ENCODE data around the gene AP2A1. TPM values are rescaled to one million over a fixed set of nuclear protein-coding genes. Genes with fewer than 3 reads are reported as not detected.

The AP2A1 gene
- polyA plus RNA-seq, 1 experiment, result 59.1 TPM

DNA sequence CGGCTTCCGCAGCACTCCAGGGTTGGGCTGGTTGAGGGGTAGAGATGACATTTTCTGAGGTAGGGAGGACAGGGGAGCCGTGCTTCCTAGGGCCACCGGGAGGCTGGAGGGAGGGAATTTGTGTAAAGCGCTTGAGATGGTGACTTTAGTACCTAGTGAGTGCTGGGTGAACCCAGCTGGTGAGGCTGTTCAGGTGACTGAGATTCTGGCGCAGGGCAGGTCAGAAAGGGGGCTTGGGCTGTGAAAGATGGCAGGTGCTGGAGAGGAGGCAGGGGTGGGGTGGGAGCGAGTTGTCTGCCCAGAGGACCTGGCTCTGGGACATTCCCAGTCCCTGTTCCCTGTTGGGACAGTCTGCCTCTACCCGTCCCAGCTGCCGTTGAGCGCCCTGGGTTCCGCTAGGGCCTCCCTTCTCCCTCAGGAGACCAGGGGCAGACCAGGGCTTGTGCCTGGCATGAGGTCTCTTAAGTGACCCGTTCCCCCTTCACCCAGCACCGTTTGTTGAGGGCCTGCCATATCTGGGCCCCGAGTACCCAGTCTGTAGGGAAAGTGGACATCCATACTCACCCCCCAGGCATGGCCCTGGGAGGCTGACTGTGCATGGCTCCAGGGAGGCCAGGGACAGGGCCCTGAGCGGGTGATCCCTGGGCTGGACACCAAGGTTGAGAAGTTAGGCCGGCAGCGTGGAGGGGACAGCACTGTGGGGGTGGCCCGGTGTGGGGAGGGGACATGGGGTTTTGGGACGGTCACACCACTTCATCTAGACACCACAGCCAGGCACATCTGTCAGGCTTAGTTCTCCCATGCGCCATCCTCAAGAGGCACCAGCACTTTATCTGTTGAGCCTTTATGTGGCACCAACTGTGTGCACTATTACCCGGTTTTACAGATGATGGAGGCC is 89.1 kb downstream of the AP2A1 start:
- DNase-seq (ENCODE audit: low read depth, low spot score), result no peak
- no peaks in the 10 kb centered on the region for H3K27me3 ChIP-seq (ENCODE audit: control insufficient read depth, insufficient read depth, low read length)
- TF ChIP-seq, protein P1, sequence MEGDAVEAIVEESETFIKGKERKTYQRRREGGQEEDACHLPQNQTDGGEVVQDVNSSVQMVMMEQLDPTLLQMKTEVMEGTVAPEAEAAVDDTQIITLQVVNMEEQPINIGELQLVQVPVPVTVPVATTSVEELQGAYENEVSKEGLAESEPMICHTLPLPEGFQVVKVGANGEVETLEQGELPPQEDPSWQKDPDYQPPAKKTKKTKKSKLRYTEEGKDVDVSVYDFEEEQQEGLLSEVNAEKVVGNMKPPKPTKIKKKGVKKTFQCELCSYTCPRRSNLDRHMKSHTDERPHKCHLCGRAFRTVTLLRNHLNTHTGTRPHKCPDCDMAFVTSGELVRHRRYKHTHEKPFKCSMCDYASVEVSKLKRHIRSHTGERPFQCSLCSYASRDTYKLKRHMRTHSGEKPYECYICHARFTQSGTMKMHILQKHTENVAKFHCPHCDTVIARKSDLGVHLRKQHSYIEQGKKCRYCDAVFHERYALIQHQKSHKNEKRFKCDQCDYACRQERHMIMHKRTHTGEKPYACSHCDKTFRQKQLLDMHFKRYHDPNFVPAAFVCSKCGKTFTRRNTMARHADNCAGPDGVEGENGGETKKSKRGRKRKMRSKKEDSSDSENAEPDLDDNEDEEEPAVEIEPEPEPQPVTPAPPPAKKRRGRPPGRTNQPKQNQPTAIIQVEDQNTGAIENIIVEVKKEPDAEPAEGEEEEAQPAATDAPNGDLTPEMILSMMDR (IDR thresholded peaks at IDR 0.05; ENCODE audit: low read depth, low read length), result no peak
- H3K4me3 ChIP-seq (ENCODE audit: low read depth, low read length), result no peak overlapping the region
- POLR2A ChIA-PET, result no interaction called here
- CTCF ChIA-PET, result no interaction called here
- no peaks in the 10 kb centered on the region; the same call in 1 of the 2 replicates for H3K9me3 ChIP-seq (ENCODE audit: control insufficient read depth, insufficient read depth, low read length)
- H3K27ac ChIP-seq (ENCODE audit: low read depth, low read length), result no peak overlapping the region

DNA sequence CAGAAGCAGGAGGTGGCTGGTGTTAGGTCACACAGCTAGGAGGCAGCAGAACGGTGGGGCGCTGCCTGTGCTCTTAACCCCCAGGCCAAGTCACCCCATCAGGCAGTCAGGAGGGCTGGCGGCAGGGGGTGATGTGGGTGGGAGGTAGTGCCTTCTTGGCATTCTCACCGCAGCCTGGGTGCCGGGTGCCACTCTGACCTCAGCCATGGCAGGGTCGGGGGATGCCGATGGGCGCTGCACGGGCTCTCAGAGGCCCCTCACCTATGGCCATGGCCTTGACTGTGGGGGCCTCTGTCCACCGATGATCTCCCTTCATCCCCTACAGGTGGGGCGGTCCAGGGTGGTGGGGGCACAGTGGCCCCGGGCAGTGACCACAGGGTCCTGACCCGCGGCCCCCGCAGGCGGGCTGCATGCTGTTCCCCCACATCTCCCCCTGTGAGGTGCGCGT is 89.8 kb downstream of the AP2A1 start:
- CTCF ChIA-PET, result no interaction called here
- Histone ChIP-seq H3K9me3 (ENCODE audit: control insufficient read depth, insufficient read depth, low read length) (no peaks in the 10 kb centered on the region; the same call in 1 of the 2 replicates), H3K4me3 (ENCODE audit: low read depth, low read length) (no peak overlapping the region), H3K27me3 (ENCODE audit: control insufficient read depth, insufficient read depth, low read length) (no peaks in the 10 kb centered on the region), H3K27ac (ENCODE audit: low read depth, low read length) (no peak overlapping the region)
- DNase-seq (ENCODE audit: low read depth, low spot score), result no peak
- TF ChIP-seq, protein P1 (IDR thresholded peaks at IDR 0.05; ENCODE audit: low read depth, low read length), result no peak
- POLR2A ChIA-PET, result interaction anchor here (2.3 kb wide), 1 partner anchor 13 kb away, joined by 5 read pairs; no protein-coding TSS in a partner anchor

Small RNAs within 50 kb of the gene (small RNA-seq; reads per million reads assigned to genes)
- gene MIR4749 (ENCODE audit: insufficient read length, low read depth) (not detected), gene MIR6799 (ENCODE audit: insufficient read length, low read depth) (2.2 reads per million), gene RNU6-841P (ENCODE audit: insufficient read length, low read depth) (not detected)

Other genes with a start within 250 kb of the AP2A1 start
- 14.7 and 29.4 TPM in 2 replicates for gene RCN3, start 239.0 kb upstream of the AP2A1 start, polyA plus RNA-seq (2011; rRNA removed)
- gene NOSIP, start 186.4 kb upstream of the AP2A1 start, polyA plus RNA-seq (2011; rRNA removed), result 43.9 and 77.5 TPM in 2 replicates
- gene PRRG2, start 185.7 kb upstream of the AP2A1 start, polyA plus RNA-seq (2011; rRNA removed), result 0.31 and 0.35 TPM in 2 replicates
- 0.36 and 0.66 TPM in 2 replicates for gene PRR12, start 175.8 kb upstream of the AP2A1 start, polyA plus RNA-seq (2011; rRNA removed)
- 64.2 and 93.3 TPM in 2 replicates for gene RRAS, start 126.9 kb upstream of the AP2A1 start, polyA plus RNA-seq (2011; rRNA removed)
- 2.5 and 3.5 TPM in 2 replicates for gene SCAF1, start 124.8 kb upstream of the AP2A1 start, polyA plus RNA-seq (2011; rRNA removed)
- gene IRF3, start 101.1 kb upstream of the AP2A1 start, polyA plus RNA-seq (2011; rRNA removed), result 33.5 and 54.9 TPM in 2 replicates
- 8.8 and 10.9 TPM in 2 replicates for gene BCL2L12, start 101.1 kb upstream of the AP2A1 start, polyA plus RNA-seq (2011; rRNA removed)
- 287 and 305 TPM in 2 replicates for gene PRMT1, start 89.7 kb upstream of the AP2A1 start, polyA plus RNA-seq (2011; rRNA removed)
- 0.19 and 0.33 TPM in 2 replicates for gene ADM5, start 77.4 kb upstream of the AP2A1 start, polyA plus RNA-seq (2011; rRNA removed)
- gene CPT1C, start 75.9 kb upstream of the AP2A1 start, polyA plus RNA-seq (2011; rRNA removed), result 20.3 and 24.2 TPM in 2 replicates
- not detected in 2 replicates for gene TSKS, start 3.7 kb upstream of the AP2A1 start, polyA plus RNA-seq (2011; rRNA removed)
- gene FUZ, start 46.3 kb downstream of the AP2A1 start, polyA plus RNA-seq (2011; rRNA removed), result 6.9 and 9.0 TPM in 2 replicates
- 12.6 and 20.3 TPM in 2 replicates for gene MED25, start 51.3 kb downstream of the AP2A1 start, polyA plus RNA-seq (2011; rRNA removed)
- gene PTOV1, start 84.2 kb downstream of the AP2A1 start, polyA plus RNA-seq (2011; rRNA removed), result 37.6 and 58.5 TPM in 2 replicates
- 13.0 and 13.1 TPM in 2 replicates for gene PNKP, start 100.6 kb downstream of the AP2A1 start, polyA plus RNA-seq (2011; rRNA removed)
- 27.5 and 33.1 TPM in 2 replicates for gene AKT1S1, start 110.4 kb downstream of the AP2A1 start, polyA plus RNA-seq (2011; rRNA removed)
- gene TBC1D17, start 110.7 kb downstream of the AP2A1 start, polyA plus RNA-seq (2011; rRNA removed), result 15.6 and 23.0 TPM in 2 replicates
- 0.30 and 0.92 TPM in 2 replicates for gene IL4I1, start 129.9 kb downstream of the AP2A1 start, polyA plus RNA-seq (2011; rRNA removed)
- 6.3 and 6.8 TPM in 2 replicates for gene ATF5, start 162.2 kb downstream of the AP2A1 start, polyA plus RNA-seq (2011; rRNA removed)
- gene NUP62, start 162.5 kb downstream of the AP2A1 start, polyA plus RNA-seq (2011; rRNA removed), result 12.4 and 16.9 TPM in 2 replicates
- not detected in 2 replicates for gene SIGLEC11, start 194.2 kb downstream of the AP2A1 start, polyA plus RNA-seq (2011; rRNA removed)